ENCODE measurements around the gene TNPO1. TPM values are rescaled to one million over a fixed set of nuclear protein-coding genes. Genes with fewer than 3 reads are reported as not detected.

Gene TNPO1
- total and polyA plus RNA-seq, 9 of the 15 experiments (the other 6 are each of a cell fraction or from before 2014, with no cell fraction given) = 20.8 to 176 (median 97.9) TPM

GRCh38 chr5:72936893-72937292 is 120.4 kb downstream of the TNPO1 start (continued):
- TF ChIP-seq STAG1 (CRISPR knock-in tag; IDR thresholded peaks at IDR 0.05; ENCODE audit: borderline replicate concordance) (no peak), ZNF589 (CRISPR knock-in tag; IDR thresholded peaks at IDR 0.05; ENCODE audit: low read depth) (no peak), TCF15 (CRISPR knock-in tag; IDR thresholded peaks at IDR 0.05) (no peak), MAFK (IDR thresholded peaks at IDR 0.05; ENCODE audit: low read length) (no peak), MAX (CRISPR knock-in tag; IDR thresholded peaks at IDR 0.05) (no peak)

GRCh38 chr5:72937517-72938061 is 121.1 kb downstream of the TNPO1 start:
- peak; percentile 52 for ATAC-seq
- in situ Hi-C loops (cut with MboI) (no loop called here), intact Hi-C loops (cut with micrococcal nuclease) (no loop called here)
- H4K20me1 ChIP-seq (replicated peaks; ENCODE audit: control insufficient read depth, insufficient read depth, low read length) = no peaks in the 10 kb centered on the region
- no TSS peak for BruUV-seq (replicated peaks)
- no peak for DNase-seq (ENCODE audit: extremely low read depth in 1 of 4, low spot score in 3 of 4)
- peak; percentile 67 for FAIRE-seq
- no peaks in the 10 kb centered on the region for H3K9me3 ChIP-seq (replicated peaks; ENCODE audit: control insufficient read depth, insufficient read depth, low read depth, low read length)
- H3K27me3 ChIP-seq (ENCODE audit: control insufficient read depth in 2 of 2, insufficient read depth in 2 of 2, low read length in 2 of 2) = no peaks in the 10 kb centered on the region
- CTCF ChIA-PET (ENCODE audit: low intra/inter-chr PET ratio) = no interaction called here
- POLR2A ChIA-PET = no interaction called here
- H3K36me3 ChIP-seq (ENCODE audit: control insufficient read depth, insufficient read depth, low read length) = no peaks in the 10 kb centered on the region
- H3K9me1 ChIP-seq (ENCODE audit: control insufficient read depth, insufficient read depth, low read length) = no peaks in the 10 kb centered on the region
- H2AFZ ChIP-seq (ENCODE audit: low read depth, low read length) = peak overlapping the region; percentile 66
- no peak overlapping the region for H3K9ac ChIP-seq (ENCODE audit: insufficient read depth in 1 of 2, low read depth in 2 of 2, low read length in 2 of 2)
- WGBS (ENCODE audit: insufficient coverage, low coverage, missing lambda C conversion rate) = 27% methylated on average over 3 of the region's 3 CpGs
- H3K4me1 ChIP-seq (replicated peaks in 1 of 2; ENCODE audit: control insufficient read depth in 2 of 2, insufficient read depth in 2 of 2, low read length in 2 of 2) = peaks cover 4 to 9% of the 10 kb centered on the region in 2 experiments; a peak in 3 of 5 replicates
- H3K27ac ChIP-seq (ENCODE audit: extremely low read depth, low read depth, low read length) = no peak overlapping the region
- H3K79me2 ChIP-seq (ENCODE audit: control insufficient read depth, insufficient read depth, low read length) = no peaks in the 10 kb centered on the region
- no peak overlapping the region for H3K4me3 ChIP-seq
- TF ChIP-seq RBM22 (IDR thresholded peaks at IDR 0.05; ENCODE audit: low read depth, low read length, poor library complexity, severe bottlenecking) = no peak
- TF ChIP-seq HMBOX1 (IDR thresholded peaks at IDR 0.05) = peak; percentile 46; the same call in 1 of the 2 replicates
- no peak for TF ChIP-seq THRB (CRISPR knock-in tag; conservative IDR thresholded peaks at IDR 0.05)
- peak; percentile 99 for TF ChIP-seq SPI1 (IDR thresholded peaks at IDR 0.05; ENCODE audit: borderline replicate concordance, low read depth, low read length)
- TF ChIP-seq NCOA4 (IDR thresholded peaks at IDR 0.05; ENCODE audit: partially characterized antibody) = no peak
- H3K4me2 ChIP-seq (ENCODE audit: insufficient read depth, low read length) = no peak overlapping the region
